Measurements from ENCODE around the gene CMC1. TPM values are rescaled to one million over a fixed set of nuclear protein-coding genes. Genes with fewer than 3 reads are reported as not detected.

The CMC1 gene
- total RNA-seq, 1 experiment from 2014 or later, result 16.5 TPM

DNA sequence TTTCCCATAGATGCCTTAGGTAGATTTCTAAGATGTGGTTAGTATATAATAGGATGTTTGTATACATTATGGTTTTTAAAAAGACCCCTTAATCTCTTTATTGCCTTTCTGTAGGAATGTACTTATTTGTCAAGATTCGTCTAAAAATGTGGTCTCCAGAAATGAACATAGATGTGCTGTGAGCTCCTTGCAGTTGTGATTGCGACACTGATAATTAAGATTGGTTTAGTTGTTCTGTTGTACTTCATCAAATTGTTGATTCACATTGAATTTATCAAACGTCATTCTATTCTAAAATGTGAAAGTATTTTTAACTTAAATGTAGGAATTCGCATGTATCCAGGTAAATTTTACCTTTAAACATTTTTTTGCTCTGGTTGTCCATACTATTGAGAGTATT lies 51.2 kb downstream of the CMC1 start:
- Histone ChIP-seq H2BK120ac (ENCODE audit: low read depth, low read length, poor library complexity, severe bottlenecking) (no peak overlapping the region), H3K79me2 (ENCODE audit: insufficient read depth, low read length) (no peaks in the 10 kb centered on the region), H3K56ac (ENCODE audit: insufficient read length, low read depth, low read length) (no peak overlapping the region), H2BK12ac (ENCODE audit: insufficient read length, low read depth, low read length) (no peak overlapping the region), H3K4me1 (ENCODE audit: insufficient read depth, low read length) (no peaks in the 10 kb centered on the region), H3K23me2 (ENCODE audit: insufficient read length, low read depth, low read length, poor library complexity, severe bottlenecking) (no peaks in the 10 kb centered on the region), H2BK5ac (ENCODE audit: insufficient read length, low read length) (no peak overlapping the region), H2AFZ (ENCODE audit: low read length) (no peak overlapping the region), H3K9me3 (ENCODE audit: control insufficient read depth, low read depth, low read length) (peaks cover 6% of the 10 kb centered on the region), H4K20me1 (ENCODE audit: control insufficient read depth, insufficient read depth, insufficient read length) (no peaks in the 10 kb centered on the region), H3K18ac (ENCODE audit: insufficient read length, low read depth, low read length) (no peak overlapping the region), H3K23ac (ENCODE audit: insufficient read length, low read depth, low read length) (no peak overlapping the region), H2AK5ac (ENCODE audit: insufficient read length, low read length) (no peak overlapping the region), H3K79me1 (ENCODE audit: insufficient read depth, low read depth, low read length, poor library complexity, severe bottlenecking) (no peaks in the 10 kb centered on the region), H3T11ph (ENCODE audit: low read length) (no peak overlapping the region), H3K9ac (ENCODE audit: extremely low read depth, insufficient read length, low read length) (no peak overlapping the region), H4K91ac (ENCODE audit: insufficient read length, low read depth, low read length) (no peak overlapping the region), H3K4me2 (ENCODE audit: insufficient read depth, insufficient read length, low read length) (no peak overlapping the region), H4K8ac (replicated peaks; ENCODE audit: insufficient read length, low read depth, low read length) (no peak overlapping the region), H3K4ac (ENCODE audit: low read depth, low read length) (no peak overlapping the region), H4K5ac (ENCODE audit: insufficient read length, low read depth, low read length) (no peak overlapping the region), H3K27ac (ENCODE audit: insufficient read length, low read depth, low read length) (no peak overlapping the region), H2BK15ac (ENCODE audit: low read depth, low read length) (no peak overlapping the region), H2BK20ac (ENCODE audit: low read depth, low read length, poor library complexity, severe bottlenecking) (no peak overlapping the region), H3K14ac (ENCODE audit: insufficient read depth, low read length) (no peak overlapping the region), H3K27me3 (ENCODE audit: insufficient read depth, low read length) (no peaks in the 10 kb centered on the region)
- TF ChIP-seq, protein P1, sequence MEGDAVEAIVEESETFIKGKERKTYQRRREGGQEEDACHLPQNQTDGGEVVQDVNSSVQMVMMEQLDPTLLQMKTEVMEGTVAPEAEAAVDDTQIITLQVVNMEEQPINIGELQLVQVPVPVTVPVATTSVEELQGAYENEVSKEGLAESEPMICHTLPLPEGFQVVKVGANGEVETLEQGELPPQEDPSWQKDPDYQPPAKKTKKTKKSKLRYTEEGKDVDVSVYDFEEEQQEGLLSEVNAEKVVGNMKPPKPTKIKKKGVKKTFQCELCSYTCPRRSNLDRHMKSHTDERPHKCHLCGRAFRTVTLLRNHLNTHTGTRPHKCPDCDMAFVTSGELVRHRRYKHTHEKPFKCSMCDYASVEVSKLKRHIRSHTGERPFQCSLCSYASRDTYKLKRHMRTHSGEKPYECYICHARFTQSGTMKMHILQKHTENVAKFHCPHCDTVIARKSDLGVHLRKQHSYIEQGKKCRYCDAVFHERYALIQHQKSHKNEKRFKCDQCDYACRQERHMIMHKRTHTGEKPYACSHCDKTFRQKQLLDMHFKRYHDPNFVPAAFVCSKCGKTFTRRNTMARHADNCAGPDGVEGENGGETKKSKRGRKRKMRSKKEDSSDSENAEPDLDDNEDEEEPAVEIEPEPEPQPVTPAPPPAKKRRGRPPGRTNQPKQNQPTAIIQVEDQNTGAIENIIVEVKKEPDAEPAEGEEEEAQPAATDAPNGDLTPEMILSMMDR (conservative IDR thresholded peaks at IDR 0.05), result no peak
- Mint-ChIP-seq H3K27ac (no peak overlapping the region), H3K4me3 (no peak overlapping the region), H3K27me3 (ENCODE audit: low read depth) (no peaks in the 10 kb centered on the region), H3K9me3 (peaks cover 2 to 3% of the 10 kb centered on the region in 2 experiments; a peak in 2 of 5 replicates), H3K36me3 (ENCODE audit: insufficient read depth in 1 of 3, low read depth in 3 of 3) (peaks cover 9 to 18% (median 10%) of the 10 kb centered on the region in 3 experiments), H3K4me1 (peaks cover 7 to 9% of the 10 kb centered on the region in 2 experiments)
- no peak for DNase-seq
- WGBS (ENCODE audit: extremely low coverage, insufficient read length, low lambda C conversion rate), result no CpG with 5 or more reads among the region's 4 CpGs

Measured in H9 (cell line).